ENCODE data around the gene LNX1.
"Not testable (repeated sequence)": the region's sequence is repeated elsewhere in the genome, so short reads cannot be mapped to it uniquely, and the experiment has no call there.

LNX1 gene

DNA sequence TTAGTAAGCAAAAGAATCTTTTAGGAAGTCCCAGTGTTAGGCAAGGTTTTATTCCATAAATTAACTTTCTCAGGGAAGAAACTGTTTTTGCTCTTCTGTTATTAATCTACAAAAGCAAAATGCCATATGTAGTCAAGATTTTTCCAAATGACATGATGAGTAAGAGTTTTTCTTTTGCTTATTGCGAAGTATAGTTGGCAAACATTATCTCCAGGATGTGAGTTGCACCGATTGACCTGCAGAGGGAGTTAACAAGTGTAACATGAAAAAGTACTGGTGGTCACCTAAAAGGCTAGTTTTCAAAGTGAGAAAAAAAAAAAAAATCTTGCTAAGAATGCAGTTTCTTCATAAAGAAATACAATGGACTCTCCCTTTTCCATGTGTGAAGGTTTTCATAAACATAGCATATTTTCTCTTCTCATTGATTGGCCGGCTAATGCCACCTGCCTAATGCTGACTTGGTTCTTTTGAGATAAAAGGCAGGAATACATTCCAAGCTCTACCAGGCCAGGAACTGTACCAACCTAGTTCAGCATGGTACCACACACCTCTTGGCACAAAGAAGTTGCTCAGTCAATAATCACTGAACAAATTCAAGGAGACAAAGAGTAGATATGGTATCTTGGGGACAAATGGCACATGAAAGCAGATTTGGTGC, 100.2 kb downstream of the LNX1 start:
- DNase-seq = peak; percentile 25

DNA sequence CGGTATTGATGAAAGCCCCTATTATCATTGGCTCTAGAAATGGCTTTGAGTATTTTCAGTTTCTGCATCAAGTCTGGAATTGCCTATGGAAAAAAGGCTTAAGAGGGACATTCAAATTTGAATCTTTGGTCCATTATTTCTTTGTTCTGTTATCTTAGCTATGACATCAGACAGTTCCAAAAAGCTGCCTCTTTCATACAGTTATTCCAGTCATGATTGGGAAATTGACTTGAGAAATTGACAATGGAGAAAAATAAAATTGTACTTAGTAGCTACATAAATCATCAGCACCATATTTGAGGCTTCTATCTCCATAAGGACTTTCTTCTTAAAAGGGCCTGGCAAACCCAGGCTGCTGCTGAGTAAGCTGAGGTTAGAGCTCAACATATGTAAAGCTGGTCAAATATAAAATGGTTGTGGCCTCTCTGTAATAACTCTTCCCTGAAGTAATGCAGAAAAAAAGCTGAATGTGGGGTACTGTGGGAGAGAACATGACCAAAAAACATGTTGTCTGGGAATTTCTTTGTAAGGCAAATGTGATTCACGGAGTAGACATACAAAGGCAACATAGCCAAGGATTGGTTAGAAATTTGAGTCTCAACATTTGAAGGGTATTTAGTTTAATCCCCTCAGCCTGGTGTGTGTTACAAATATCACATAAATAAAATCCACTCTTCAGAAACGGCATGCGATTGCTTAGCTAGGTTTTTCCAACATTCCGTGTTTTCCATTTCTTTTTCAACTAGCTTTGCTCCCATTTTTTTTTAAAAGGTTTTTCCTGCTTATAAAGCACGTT, 100.9 kb downstream of the LNX1 start:
- DNase-seq = no peak

DNA sequence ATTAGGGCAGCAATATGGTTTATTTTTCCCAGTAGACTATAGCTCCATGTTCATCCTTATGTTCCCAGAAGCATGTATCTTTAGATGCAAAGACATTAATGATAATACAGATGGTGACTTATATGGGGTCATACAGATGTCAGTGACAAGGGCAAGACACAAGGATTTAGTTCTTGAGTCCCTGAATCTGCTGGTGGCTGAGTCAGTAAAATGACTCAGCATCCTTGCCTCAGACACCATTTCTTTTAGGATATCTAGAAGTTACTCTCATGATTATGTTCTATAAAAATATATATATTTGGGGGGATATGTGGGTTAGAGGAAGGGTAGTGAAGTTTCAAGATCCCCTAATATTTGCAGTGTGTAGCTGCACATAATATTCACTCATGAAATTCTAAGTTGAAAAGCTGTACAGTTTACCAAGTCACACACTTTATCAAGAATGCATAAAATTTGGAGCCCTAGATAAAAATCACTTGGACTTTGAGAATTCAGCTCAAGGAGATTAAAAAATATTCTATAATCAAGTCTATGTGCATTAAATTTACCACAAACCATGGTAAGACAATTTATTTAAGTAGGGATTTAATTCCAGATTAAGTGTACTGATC, 101.9 kb downstream of the LNX1 start:
- DNase-seq = no peak

- DNase-seq = no peak
Observed at GRCh38 chr4:53487766-53488165, 103.5 kb downstream of the LNX1 start.

DNA sequence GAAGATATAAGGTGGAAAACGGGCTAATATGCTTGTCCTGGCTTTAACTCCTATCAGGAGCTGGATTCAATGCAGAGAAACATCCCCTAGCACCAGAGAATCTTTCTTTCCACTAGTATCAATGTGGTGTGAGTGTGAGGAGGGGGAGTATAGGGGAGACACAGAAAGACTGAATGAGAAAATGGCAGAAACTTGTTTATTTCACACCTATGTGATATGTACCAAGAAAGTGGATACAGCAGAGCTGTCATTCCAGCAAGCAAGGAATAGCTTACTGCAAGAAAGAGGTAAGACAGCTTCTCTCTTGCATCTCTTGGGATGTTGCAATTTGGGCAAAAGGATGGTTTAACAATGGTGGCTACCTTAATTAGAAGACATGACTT, 105.6 kb downstream of the LNX1 start:
- DNase-seq = no peak

- no peak for DNase-seq
Observed at GRCh38 chr4:53484911-53485657, 106.2 kb downstream of the LNX1 start.

- DNase-seq = no peak
Observed at GRCh38 chr4:53483250-53483649, 108.0 kb downstream of the LNX1 start.

- DNase-seq = no peak
Observed at GRCh38 chr4:53481586-53481985, 109.7 kb downstream of the LNX1 start.

GRCh38 chr4:53480909-53481308, 110.4 kb downstream of the LNX1 start:
- no peak for DNase-seq

DNA sequence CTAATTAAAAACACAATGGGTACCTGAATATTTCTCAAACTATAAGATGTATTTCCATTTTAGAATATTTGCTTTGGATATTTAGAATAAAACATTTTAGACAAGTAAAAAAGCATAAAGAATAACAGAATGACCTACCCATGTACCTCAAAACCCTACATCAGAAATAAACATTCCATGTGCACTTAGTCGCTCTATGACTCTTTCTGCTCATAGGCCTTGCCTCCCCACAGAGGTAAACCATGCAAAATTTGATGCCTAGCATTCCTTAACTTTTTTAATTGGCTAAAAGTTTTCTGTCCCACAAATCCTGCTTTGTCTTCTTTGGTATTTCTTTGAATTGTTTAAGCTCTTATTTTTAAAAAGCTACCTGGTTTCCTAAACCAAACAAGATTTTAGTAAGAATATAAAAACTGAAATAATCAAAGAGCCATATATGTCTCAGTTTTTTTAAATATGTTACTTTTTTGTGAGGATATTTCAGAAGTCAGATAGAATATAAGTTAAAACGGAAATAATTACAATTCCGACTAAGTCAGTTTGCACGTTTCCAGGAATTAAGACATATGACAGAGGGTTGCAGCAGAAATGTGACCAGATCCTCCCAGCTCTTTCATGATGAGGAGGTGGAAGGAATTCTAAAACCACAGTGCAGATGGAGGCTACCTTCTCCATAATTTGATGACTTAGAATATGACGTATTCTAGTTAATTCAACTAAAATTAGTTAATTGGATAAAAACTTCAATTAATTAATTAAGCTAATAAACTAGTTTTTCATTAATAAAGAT, 111.4 kb downstream of the LNX1 start:
- DNase-seq = no peak

GRCh38 chr4:53478671-53479456, 112.4 kb downstream of the LNX1 start:
- DNase-seq = no peak

DNA sequence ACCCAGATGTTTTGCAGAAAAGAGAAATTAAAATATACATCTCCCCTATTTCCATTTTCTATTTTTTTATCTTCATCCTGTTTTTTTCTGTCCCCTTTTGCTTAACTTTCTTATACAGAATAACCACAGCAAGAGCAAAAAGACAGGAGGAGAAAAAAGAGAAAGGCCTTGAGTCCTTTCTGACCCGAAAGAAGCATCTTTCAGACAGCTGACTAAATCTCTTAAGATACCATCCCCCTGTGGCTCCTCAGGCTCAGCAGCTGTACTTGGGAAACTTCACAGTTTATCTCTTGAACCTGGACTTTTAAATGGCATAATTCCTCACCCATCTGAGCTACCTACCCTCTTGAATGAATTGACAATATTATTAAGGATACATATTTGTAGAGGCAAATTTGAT, 113.7 kb downstream of the LNX1 start:
- no peak for DNase-seq

GRCh38 chr4:53477038-53477565, 114.2 kb downstream of the LNX1 start:
- no peak for DNase-seq

- no peak for DNase-seq
Observed at GRCh38 chr4:53476232-53477037, 114.9 kb downstream of the LNX1 start.

GRCh38 chr4:53466576-53466975, 124.7 kb downstream of the LNX1 start:
- DNase-seq = not testable (repeated sequence)

DNA sequence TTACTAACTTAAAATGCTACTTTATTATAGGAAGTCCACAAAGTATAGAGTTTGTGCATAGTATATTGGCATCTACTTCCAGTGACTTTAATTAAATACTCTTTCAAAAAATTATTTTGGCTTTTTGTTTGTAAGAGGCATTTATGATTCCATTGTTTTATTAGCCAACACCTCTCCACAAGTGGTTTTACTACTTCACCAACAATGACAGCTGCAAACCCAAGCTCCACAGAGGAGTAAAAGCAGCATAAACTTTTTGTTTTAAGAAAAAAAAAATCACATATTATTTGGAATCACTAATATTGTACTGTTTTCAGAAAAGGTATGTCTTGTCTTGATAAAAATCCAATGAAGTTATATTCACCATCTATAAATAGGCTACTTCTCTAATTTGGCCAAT, 125.4 kb downstream of the LNX1 start:
- no peak for DNase-seq

DNA sequence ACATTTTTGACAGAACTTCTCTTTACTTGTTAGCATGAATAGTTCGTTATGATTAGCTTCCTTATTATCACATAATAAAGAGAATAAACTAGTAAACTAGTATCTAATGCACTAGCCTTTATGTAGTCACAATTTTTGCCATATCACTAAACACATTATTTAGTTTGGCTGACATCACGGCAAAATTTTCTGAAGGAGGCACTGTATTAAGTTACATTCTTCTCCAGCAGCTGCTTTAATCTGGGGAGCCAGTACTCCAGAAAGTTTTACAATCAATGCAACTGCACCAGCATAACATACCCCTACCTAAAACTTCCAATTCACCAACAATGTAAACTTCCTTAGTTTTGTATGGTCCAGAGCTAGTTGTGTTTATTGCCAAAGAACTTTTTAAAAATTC, 126.0 kb downstream of the LNX1 start:
- DNase-seq = no peak

DNA sequence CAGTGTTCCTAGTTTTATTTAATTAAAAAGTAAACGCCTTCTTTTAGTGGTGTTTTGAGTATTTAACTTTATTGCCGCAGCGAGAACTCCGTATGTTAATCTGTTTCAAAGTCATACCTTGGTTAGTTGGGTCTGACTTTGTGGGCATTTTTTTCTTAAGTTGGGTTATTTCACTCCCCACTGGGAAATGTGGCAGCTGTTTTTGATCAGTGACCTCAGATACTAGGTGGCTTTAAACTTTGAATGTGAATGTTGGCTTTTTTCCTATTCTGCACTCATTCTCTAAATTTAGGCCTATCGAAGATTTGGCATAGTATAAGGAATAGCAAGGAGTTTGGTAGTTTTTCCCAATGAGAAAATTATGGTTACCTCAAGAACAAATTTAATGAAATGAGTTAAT, 127.9 kb downstream of the LNX1 start:
- DNase-seq = no peak

- no peak for DNase-seq
Observed at GRCh38 chr4:53461244-53461643, 130.0 kb downstream of the LNX1 start.

- no peak for DNase-seq
Observed at GRCh38 chr4:53459548-53459947, 131.7 kb downstream of the LNX1 start.

- DNase-seq = no peak
Observed at GRCh38 chr4:53456178-53456577, 135.1 kb downstream of the LNX1 start.

Measured in NCI-H446 treated with DMSO at 0.1 percent for 48 hours (cell line).